HepG2 (cell line): ENCODE measurements around the gene MKNK1. TPM values are rescaled to one million over a fixed set of nuclear protein-coding genes. Genes with fewer than 3 reads are reported as not detected.
"Not testable (repeated sequence)": the region's sequence is repeated elsewhere in the genome, so short reads cannot be mapped to it uniquely, and the experiment has no call there.

Source experiments
- ATAC-seq: fragments of 200-7000 bp; cut with Tn5 transposase; 3 replicates; pipeline ENCODE4 v1.9.1; 2020; ENCODE audit warnings: mild to moderate bottlenecking, moderate library complexity
- BruUV-seq: library from RNA; stranded (reverse); fragments of 400-500 nt; replicated peaks from 2 replicates; lab custom pipeline; 2021; lab: Mats Ljungman, UMichigan
- CTCF ChIA-PET: fragments of 300-600 bp; formaldehyde crosslinking; extraction: SDS; loops from one replicate; lab custom pipeline; 2021; ENCODE audit warnings: low total read pairs, inconsistent platforms, low intra/inter-chr PET ratio; lab: Yijun Ruan, JAX
- POLR2A ChIA-PET: fragments of 350-600 bp; sonication (Branson Sonifier 250); formaldehyde crosslinking; loops from one replicate; lab custom pipeline; 2020; ENCODE audit warnings: antibody characterized with exemption, inconsistent platforms; lab: Yijun Ruan, JAX
- DNase-seq: peaks from one replicate; pipeline ENCODE4 v3.0.0-alpha.2; 2015; ENCODE audit warnings: low spot score
- FAIRE-seq: peaks from 3 replicates; lab custom pipeline; 2011; peaks lifted over from hg19 to GRCh38; lab: Jason Lieb, UNC
- H2AFZ ChIP-seq: one replicate; pipeline ENCODE4 v1.6.1; 2011; ENCODE audit warnings: low read length, inconsistent platforms
- H3K27ac ChIP-seq: fragments of 300-600 bp; 3 replicates; pipeline ENCODE4 v1.8.0; 2011; ENCODE audit warnings: mixed run types, mild to moderate bottlenecking, mixed read lengths, low read length, inconsistent platforms; ENCODE audit not compliant: insufficient read depth; ENCODE audit errors: extremely low read length
- H3K27me3 ChIP-seq, 2 experiments: fragments of 200-600 bp in 1 of 2; 2 replicates in 1 of 2; 3 replicates in 1 of 2; pipeline versions ENCODE4 v1.6.0 to v1.8.0; 2011; ENCODE audit warnings: low read length in 2 of 2, mild to moderate bottlenecking in 2 of 2, moderate library complexity in 2 of 2, inconsistent platforms in 1 of 2; ENCODE audit not compliant: insufficient read depth in 2 of 2, control insufficient read depth in 1 of 2
- H3K36me3 ChIP-seq, 2 experiments: fragments of 200-600 bp in 1 of 2; replicated peaks in 1 of 2; 2 replicates in 1 of 2; 3 replicates in 1 of 2; pipeline versions ENCODE4 v1.5.1 to v1.8.0; 2011; ENCODE audit warnings: low read length in 2 of 2, inconsistent platforms in 1 of 2; ENCODE audit not compliant: insufficient read depth in 2 of 2, control insufficient read depth in 1 of 2
- H3K4me1 ChIP-seq: 2 replicates; pipeline ENCODE4 v1.5.1; 2012; ENCODE audit warnings: low read length, inconsistent platforms; ENCODE audit not compliant: insufficient read depth
- H3K4me2 ChIP-seq: 2 replicates; pipeline ENCODE4 v1.6.0; 2011; ENCODE audit warnings: low read depth, low read length, inconsistent platforms
- H3K4me3 ChIP-seq, 3 experiments: fragments of 200-600 bp in 1 of 3; sonication (generic), shearing (Covaris generic) in 1 of 3; replicated peaks in 1 of 3; 2 replicates each; pipeline ENCODE4 v1.5.1; 2011 to 2016; ENCODE audit warnings: low read length in 3 of 3, inconsistent platforms in 2 of 3, low read depth in 2 of 3, mild to moderate bottlenecking in 2 of 3, control low read depth in 1 of 3, mixed read lengths in 1 of 3; ENCODE audit not compliant: insufficient read depth in 1 of 3
- H3K79me2 ChIP-seq: one replicate; pipeline ENCODE4 v1.6.1; 2011; ENCODE audit warnings: low read length, inconsistent platforms; ENCODE audit not compliant: insufficient read depth
- H3K9ac ChIP-seq: 2 replicates; pipeline ENCODE4 v1.6.0; 2011; ENCODE audit warnings: mild to moderate bottlenecking, low read depth, low read length, inconsistent platforms; ENCODE audit not compliant: insufficient read depth
- H3K9me3 ChIP-seq: 2 replicates; pipeline ENCODE4 v1.5.1; 2012; ENCODE audit warnings: mild to moderate bottlenecking, low read length
- H4K20me1 ChIP-seq: 2 replicates; pipeline ENCODE4 v1.6.0; 2011; ENCODE audit warnings: inconsistent platforms, mild to moderate bottlenecking, low read length, moderate library complexity; ENCODE audit not compliant: insufficient read depth
- MBD4 ChIP-seq: IDR thresholded peaks from 2 replicates; pipeline ENCODE4 v1.6.1; 2012; ENCODE audit warnings: low read length, inconsistent platforms, borderline replicate concordance
- RORA ChIP-seq: sonication (generic); formaldehyde crosslinking; IDR thresholded peaks from 2 replicates; pipeline ENCODE4 v1.5.0; 2020; ENCODE audit warnings: mild to moderate bottlenecking, missing genetic modification reagents, moderate library complexity
- SRF ChIP-seq: IDR thresholded peaks from 2 replicates; pipeline ENCODE4 v1.6.1; 2011; ENCODE audit warnings: mild to moderate bottlenecking, low read depth, low read length, moderate library complexity
- ZBTB3 ChIP-seq: sonication (generic); formaldehyde crosslinking; IDR thresholded peaks from 2 replicates; pipeline ENCODE4 v1.4.0; 2020; ENCODE audit warnings: low read depth, mild to moderate bottlenecking, moderate library complexity, missing genetic modification reagents, borderline replicate concordance
- ZNF543 ChIP-seq: sonication (generic); formaldehyde crosslinking; IDR thresholded peaks from 2 replicates; pipeline ENCODE4 v1.4.0; 2020; ENCODE audit warnings: mild to moderate bottlenecking, missing genetic modification reagents
- ZNF564 ChIP-seq: sonication (generic); formaldehyde crosslinking; IDR thresholded peaks from 2 replicates; pipeline ENCODE4 v1.8.1; 2023; ENCODE audit warnings: mild to moderate bottlenecking, missing genetic modification reagents
- WGBS: methylation state at CpG from one replicate; pipeline ENCODE4 v1.1.6; 2017; ENCODE audit warnings: low lambda C conversion rate; 5-methylcytosine and 5-hydroxymethylcytosine counted together
- in situ Hi-C: cut with HindIII; loops from 2 replicates; pipeline ENCODE4 v1.10.0; 2017; ENCODE audit warnings: low pct_unique_long_range_greater_than_20kb; ENCODE audit not compliant: extremely low pct_ligation_motif_present
- intact Hi-C: fragments of 100-400 bp; cut with micrococcal nuclease; formaldehyde crosslinking; loops from one replicate; pipeline ENCODE4 v1.10.0; 2022; ENCODE audit not compliant: unreplicated experiment
- polyA plus RNA-seq, 8 experiments: library from polyadenylated mRNA; depleted of rRNA in 3 of 8; stranded (reverse) in 7 of 8; unstranded in 1 of 8; fragments of >200 nt; fragmentation: Illumina TruSeq in 4 of 8; extraction: Trizol in 4 of 8; gene quantifications; 2 replicates each; pipeline versions ENCODE4 v1.2.1 to v1.2.3, GENCODE V29; 2011 to 2016; ENCODE audit warnings: low read depth in 4 of 8, missing spikeins in 1 of 8, mixed read lengths in 1 of 8; ENCODE audit not compliant: insufficient read depth in 1 of 8
- total RNA-seq, 5 experiments: library from RNA; depleted of rRNA; stranded (reverse); fragments of >200 nt; fragmentation: Illumina TruSeq; extraction: Trizol; gene quantifications; 2 replicates each; pipeline ENCODE4 v1.2.3, GENCODE V29; 2016; ENCODE audit warnings: low read depth in 1 of 5
- TF ChIP-seq, protein P1 (sequence below): sonication (generic); formaldehyde crosslinking; IDR thresholded peaks from 2 replicates; pipeline ENCODE4; 2020; ENCODE audit warnings: missing genetic modification reagents, mild to moderate bottlenecking, borderline replicate concordance

The MKNK1 gene
- total and polyA plus RNA-seq, 2 of the 13 experiments (the other 11 are each of a cell fraction or from before 2014, with no cell fraction given): 18.5 to 24.1 TPM

DNA sequence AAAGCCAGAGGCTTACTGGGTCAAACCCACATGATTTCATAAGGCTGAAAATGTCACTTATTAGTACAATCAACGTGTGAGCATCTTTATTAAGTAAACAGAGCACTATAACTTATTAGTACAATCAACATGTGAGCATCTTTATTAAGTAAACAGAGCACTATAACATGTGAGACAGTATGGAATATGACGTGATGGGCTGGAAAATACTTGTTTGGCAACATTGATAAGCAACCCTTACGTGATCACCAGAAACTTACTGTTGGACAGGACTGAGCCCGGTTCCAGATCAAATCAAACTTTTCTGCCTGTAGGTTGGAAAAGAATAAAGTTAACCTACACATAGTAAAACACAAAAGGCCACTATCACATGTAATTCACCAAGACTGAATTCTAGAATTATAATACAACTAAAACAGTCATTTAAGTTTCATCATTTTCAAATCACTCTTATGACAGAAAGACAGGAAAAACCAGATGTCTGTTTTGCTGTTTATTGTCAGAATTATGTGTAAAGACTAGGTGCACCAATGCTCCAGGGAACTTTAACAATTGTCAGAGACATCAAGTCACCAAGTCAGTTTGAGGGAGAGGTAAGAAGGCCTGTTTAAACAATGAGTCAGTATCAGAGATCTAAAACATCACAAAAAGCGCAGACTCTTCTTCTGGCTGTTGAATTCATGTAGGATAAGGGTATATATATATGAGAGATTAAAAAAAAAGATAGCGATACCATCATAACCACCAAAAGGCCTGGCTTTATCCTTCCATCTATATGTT is 48.4 kb upstream of the MKNK1 start:
- Histone ChIP-seq H3K9me3 (no peaks in the 10 kb centered on the region; the same call in 1 of the 2 replicates), H3K4me3 (no peak overlapping the region), H4K20me1 (no peaks in the 10 kb centered on the region), H2AFZ (no peak overlapping the region), H3K36me3 (peaks cover 6 to 37% of the 10 kb centered on the region in 2 experiments; a peak in 4 of 5 replicates), H3K27me3 (no peaks in the 10 kb centered on the region; a peak in 1 of 5 replicates), H3K4me2 (no peak overlapping the region), H3K4me1 (no peaks in the 10 kb centered on the region), H3K9ac (no peak overlapping the region), H3K27ac (no peak overlapping the region), H3K79me2 (no peaks in the 10 kb centered on the region)
- ChIA-PET CTCF (no interaction called here), POLR2A (no interaction called here)
- ATAC-seq (no peak), DNase-seq (no peak), FAIRE-seq (no peak)
- TF ChIP-seq, protein P1, sequence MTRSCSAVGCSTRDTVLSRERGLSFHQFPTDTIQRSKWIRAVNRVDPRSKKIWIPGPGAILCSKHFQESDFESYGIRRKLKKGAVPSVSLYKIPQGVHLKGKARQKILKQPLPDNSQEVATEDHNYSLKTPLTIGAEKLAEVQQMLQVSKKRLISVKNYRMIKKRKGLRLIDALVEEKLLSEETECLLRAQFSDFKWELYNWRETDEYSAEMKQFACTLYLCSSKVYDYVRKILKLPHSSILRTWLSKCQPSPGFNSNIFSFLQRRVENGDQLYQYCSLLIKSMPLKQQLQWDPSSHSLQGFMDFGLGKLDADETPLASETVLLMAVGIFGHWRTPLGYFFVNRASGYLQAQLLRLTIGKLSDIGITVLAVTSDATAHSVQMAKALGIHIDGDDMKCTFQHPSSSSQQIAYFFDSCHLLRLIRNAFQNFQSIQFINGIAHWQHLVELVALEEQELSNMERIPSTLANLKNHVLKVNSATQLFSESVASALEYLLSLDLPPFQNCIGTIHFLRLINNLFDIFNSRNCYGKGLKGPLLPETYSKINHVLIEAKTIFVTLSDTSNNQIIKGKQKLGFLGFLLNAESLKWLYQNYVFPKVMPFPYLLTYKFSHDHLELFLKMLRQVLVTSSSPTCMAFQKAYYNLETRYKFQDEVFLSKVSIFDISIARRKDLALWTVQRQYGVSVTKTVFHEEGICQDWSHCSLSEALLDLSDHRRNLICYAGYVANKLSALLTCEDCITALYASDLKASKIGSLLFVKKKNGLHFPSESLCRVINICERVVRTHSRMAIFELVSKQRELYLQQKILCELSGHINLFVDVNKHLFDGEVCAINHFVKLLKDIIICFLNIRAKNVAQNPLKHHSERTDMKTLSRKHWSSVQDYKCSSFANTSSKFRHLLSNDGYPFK: no peak
- TF ChIP-seq RORA: no peak
- TF ChIP-seq ZNF543: no peak
- TF ChIP-seq MBD4: no peak
- TF ChIP-seq ZBTB3 (CRISPR knock-in tag): no peak
- no peak for TF ChIP-seq ZNF564 (CRISPR knock-in tag)
- TF ChIP-seq SRF: no peak
- intact Hi-C loops (no loop called here), in situ Hi-C loops (no loop called here)
- BruUV-seq: no TSS peak
- 65% methylated on average over 6 of the region's 6 CpGs for WGBS

DNA sequence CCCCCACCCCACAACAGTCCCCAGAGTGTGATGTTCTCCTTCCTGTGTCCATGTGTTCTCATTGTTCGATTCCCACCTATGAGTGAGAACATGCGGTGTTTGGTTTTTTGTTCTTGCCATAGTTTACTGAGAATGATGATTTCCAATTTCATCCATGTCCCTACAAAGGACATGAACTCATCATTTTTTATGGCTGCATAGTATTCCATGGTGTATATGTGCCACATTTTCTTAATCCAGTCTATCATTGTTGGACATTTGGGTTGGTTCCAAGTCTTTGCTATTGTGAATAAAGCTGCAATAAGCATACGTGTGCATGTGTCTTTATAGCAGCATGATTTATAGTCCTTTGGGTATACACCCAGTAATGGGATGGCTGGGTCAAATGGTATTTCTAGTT is 47.1 kb upstream of the MKNK1 start:
- FAIRE-seq, H3K27me3 ChIP-seq, in situ Hi-C loops, H3K27ac ChIP-seq, H3K79me2 ChIP-seq, BruUV-seq, H3K4me1 ChIP-seq, POLR2A ChIA-PET, H3K9me3 ChIP-seq, H3K9ac ChIP-seq, H4K20me1 ChIP-seq, ATAC-seq, intact Hi-C loops, H3K4me3 ChIP-seq, DNase-seq, CTCF ChIA-PET, H2AFZ ChIP-seq, H3K4me2 ChIP-seq: not testable (repeated sequence)
- H3K36me3 ChIP-seq: peaks cover 6 to 40% of the 10 kb centered on the region in 2 experiments
- 92% methylated on average over 3 of the region's 3 CpGs for WGBS
